K562 (cell line): ENCODE measurements around the gene HSF4. TPM values are rescaled to one million over a fixed set of nuclear protein-coding genes. Genes with fewer than 3 reads are reported as not detected.

Source experiments
- ATAC-seq: fragments of 200-7000 bp; cut with Tn5 transposase; 3 replicates; pipeline ENCODE4 v1.9.1; 2020; ENCODE audit warnings: moderate library complexity
- BruUV-seq: library from RNA; stranded (reverse); fragments of 400-500 nt; replicated peaks from 2 replicates; lab custom pipeline; 2021; lab: Mats Ljungman, UMichigan
- CTCF ChIA-PET: fragments of 300-600 bp; formaldehyde crosslinking; extraction: SDS; loops from one replicate; lab custom pipeline; 2021; ENCODE audit warnings: low intra/inter-chr PET ratio; lab: Yijun Ruan, JAX
- POLR2A ChIA-PET: fragments of 300-600, 350-650 bp; sonication (Branson Sonifier 250); formaldehyde crosslinking; extraction: SDS; loops from one replicate; lab custom pipeline; 2021; ENCODE audit warnings: antibody characterized with exemption, inconsistent platforms; lab: Yijun Ruan, JAX
- DNase-seq, 4 experiments: peaks; one replicate each; pipeline versions ENCODE4 v3.0.0 to v3.0.0-alpha.2; 2011 to 2018; ENCODE audit warnings: low spot score in 3 of 4, mixed read lengths in 3 of 4; ENCODE audit errors: extremely low read depth in 1 of 4
- FAIRE-seq: peaks from 2 replicates; lab custom pipeline; 2011; peaks lifted over from hg19 to GRCh38; lab: Jason Lieb, UNC
- H2AFZ ChIP-seq: 2 replicates; pipeline ENCODE4 v1.6.0; 2011; ENCODE audit warnings: low read depth, low read length, control low read depth, inconsistent platforms
- H3K27ac ChIP-seq: fragments of 200-600 bp; 3 replicates; pipeline ENCODE4 v1.8.0; 2011; ENCODE audit warnings: low read depth, mild to moderate bottlenecking, control low read depth, inconsistent platforms, low read length, moderate library complexity, mixed read lengths; ENCODE audit errors: extremely low read depth
- H3K27me3 ChIP-seq, 2 experiments: fragments of 300-600 bp in 1 of 2; 2 replicates in 1 of 2; 3 replicates in 1 of 2; pipeline versions ENCODE4 v1.6.0 to v1.8.0; 2011; ENCODE audit warnings: inconsistent platforms in 2 of 2, low read length in 2 of 2, mild to moderate bottlenecking in 1 of 2, mixed read lengths in 1 of 2, moderate library complexity in 1 of 2; ENCODE audit not compliant: control insufficient read depth in 2 of 2, insufficient read depth in 2 of 2
- H3K36me3 ChIP-seq: fragments of 300-600 bp; 3 replicates; pipeline ENCODE4 v1.8.0; 2011; ENCODE audit warnings: mild to moderate bottlenecking, low read length, inconsistent platforms; ENCODE audit not compliant: control insufficient read depth, insufficient read depth
- H3K4me1 ChIP-seq, 2 experiments: fragments of 200-600 bp in 1 of 2; replicated peaks in 1 of 2; 2 replicates in 1 of 2; 3 replicates in 1 of 2; pipeline versions ENCODE4 v1.5.1 to v1.8.0; 2011; ENCODE audit warnings: inconsistent platforms in 2 of 2, low read length in 2 of 2, mild to moderate bottlenecking in 1 of 2, mixed read lengths in 1 of 2, moderate library complexity in 1 of 2; ENCODE audit not compliant: control insufficient read depth in 2 of 2, insufficient read depth in 2 of 2
- H3K4me2 ChIP-seq: 2 replicates; pipeline ENCODE4 v1.6.1; 2011; ENCODE audit warnings: low read length, control low read depth, inconsistent platforms, mixed read lengths; ENCODE audit not compliant: insufficient read depth
- H3K4me3 ChIP-seq: fragments of 200-600 bp; sonication (generic), shearing (Covaris generic); 2 replicates; pipeline ENCODE4 v1.5.1; 2016; ENCODE audit warnings: control low read depth, inconsistent platforms
- H3K79me2 ChIP-seq: fragments of 200-600 bp; 3 replicates; pipeline ENCODE4 v1.8.0; 2011; ENCODE audit warnings: low read length, inconsistent platforms; ENCODE audit not compliant: control insufficient read depth, insufficient read depth
- H3K9ac ChIP-seq, 2 experiments: 2 replicates each; pipeline versions ENCODE4 v1.6.0 to v1.6.1; 2011; ENCODE audit warnings: low read depth in 2 of 2, low read length in 2 of 2, control low read depth in 1 of 2, inconsistent platforms in 1 of 2, mild to moderate bottlenecking in 1 of 2, mixed read lengths in 1 of 2; ENCODE audit not compliant: insufficient read depth in 1 of 2
- H3K9me1 ChIP-seq: one replicate; pipeline ENCODE4 v1.6.0; 2011; ENCODE audit warnings: inconsistent platforms, mild to moderate bottlenecking, low read length, moderate library complexity; ENCODE audit not compliant: control insufficient read depth, insufficient read depth
- H3K9me3 ChIP-seq: replicated peaks from 2 replicates; pipeline ENCODE4 v1.5.1; 2011; ENCODE audit warnings: low read depth, low read length, inconsistent platforms; ENCODE audit not compliant: control insufficient read depth, insufficient read depth
- H4K20me1 ChIP-seq: replicated peaks from 2 replicates; pipeline ENCODE4 v1.6.1; 2011; ENCODE audit warnings: low read length, inconsistent platforms, mixed read lengths; ENCODE audit not compliant: control insufficient read depth, insufficient read depth
- ATF1 ChIP-seq, 2 experiments: fragments of 450-650 bp in 1 of 2; IDR thresholded peaks; 2 replicates each; pipeline ENCODE4 v1.6.1; 2016; ENCODE audit warnings: missing compliant biosample characterization in 1 of 2, missing genetic modification characterization in 1 of 2
- FIP1L1 ChIP-seq: fragments of 200-400 bp; formaldehyde crosslinking; IDR thresholded peaks from 2 replicates; pipeline ENCODE4 v1.6.1; 2018; ENCODE audit warnings: mild to moderate bottlenecking, low read depth, low read length; ENCODE audit not compliant: poor library complexity, severe bottlenecking
- FOS ChIP-seq: IDR thresholded peaks from 3 replicates; pipeline ENCODE4 v1.6.1; 2011; ENCODE audit not compliant: insufficient read length; ENCODE audit errors: extremely low read depth
- MAX ChIP-seq: sonication (generic); formaldehyde crosslinking; IDR thresholded peaks from 2 replicates; pipeline ENCODE4 v1.9.0; 2022; ENCODE audit warnings: mild to moderate bottlenecking, missing genetic modification reagents
- THAP12 ChIP-seq: fragments of 250-450 bp; sonication (Bioruptor Pico); IDR thresholded peaks from 2 replicates; pipeline ENCODE4 v1.9.0; 2021; ENCODE audit warnings: mild to moderate bottlenecking, inconsistent platforms
- ZKSCAN8 ChIP-seq: fragments of 200-800 bp; sonication (Bioruptor generic); IDR thresholded peaks from 2 replicates; pipeline ENCODE4 v1.6.1; 2016; ENCODE audit warnings: missing genetic modification characterization, missing compliant biosample characterization
- WGBS: fragments of 100-300 bp; shearing (Covaris generic); methylation state at CpG from one replicate; pipeline ENCODE4 v1.1.6; 2016; ENCODE audit warnings: low coverage, mixed read lengths; ENCODE audit not compliant: insufficient coverage; ENCODE audit errors: missing lambda C conversion rate; 5-methylcytosine and 5-hydroxymethylcytosine counted together
- in situ Hi-C: fragments of 300-500 bp; cut with MboI; formaldehyde crosslinking; loops from 4 replicates; pipeline ENCODE4 v1.15.0; 2018; ENCODE audit warnings: inconsistent platforms, mixed read lengths
- intact Hi-C: fragments of 100-400 bp; cut with micrococcal nuclease; formaldehyde crosslinking; loops from 2 replicates; pipeline ENCODE4 v1.14.2; 2022
- polyA plus RNA-seq, 8 experiments: library from polyadenylated mRNA; depleted of rRNA in 4 of 8; stranded (reverse) in 5 of 8; unstranded in 3 of 8; fragments of >200 nt; fragmentation: Nextera tagmentation in 2 of 8; fragmentation: Illumina TruSeq in 1 of 8; extraction: Ambion mirVana in 2 of 8; extraction: Trizol in 1 of 8; gene quantifications; 2 replicates each; pipeline versions ENCODE4 v1.2.1 to v1.2.3, GENCODE V29; 2011 to 2014; ENCODE audit warnings: inconsistent platforms in 1 of 8, missing spikeins in 1 of 8
- total RNA-seq, 7 experiments: library from RNA; depleted of rRNA in 6 of 7; stranded (reverse); fragments of >200 nt in 6 of 7; fragmentation: Illumina TruSeq in 2 of 7; extraction: Trizol in 2 of 7; gene quantifications; 2 replicates each; pipeline versions ENCODE4 v1.2.1 to v1.2.3, GENCODE V29; 2011 to 2021; ENCODE audit warnings: low replicate concordance in 1 of 7
- TF ChIP-seq, protein P1 (sequence below): fragments of 450-650 bp; IDR thresholded peaks from 2 replicates; pipeline ENCODE4 v1.6.1; 2018; ENCODE audit not compliant: partially characterized antibody
- TF ChIP-seq, protein P2 (sequence below), 3 experiments: IDR thresholded peaks in 2 of 3; conservative IDR thresholded peaks in 1 of 3; 2 replicates each; pipeline ENCODE4 v1.5.1; 2011 to 2012; ENCODE audit warnings: low read length in 3 of 3, mild to moderate bottlenecking in 3 of 3, control low read depth in 2 of 3, improper control_type of control experiment in 1 of 3, inconsistent platforms in 1 of 3, low read depth in 1 of 3, mixed read lengths in 1 of 3, moderate library complexity in 1 of 3; ENCODE audit not compliant: insufficient read depth in 2 of 3

The HSF4 gene
- total and polyA plus RNA-seq, 9 of the 15 experiments (the other 6 are each of a cell fraction or from before 2014, with no cell fraction given): 0.50 to 35.4 (median 8.8) TPM; not detected in 1

GRCh38 chr16:67183627-67184452 lies 19.3 kb downstream of the HSF4 start, which contains the start of gene MATCAP1:
Gene MATCAP1, minus strand, starts transcription at chr16:67183963. Its CDS starts 3,353 bp downstream, at chr16:67180610.
- peak; percentile 97 for ATAC-seq
- CTCF ChIA-PET: interaction anchor here (1.2 to 1.4 kb wide), 2 partner anchors 29 to 207 kb away, joined by 3 to 5 read pairs; no protein-coding TSS in a partner anchor
- TF ChIP-seq FOS (peak; percentile 95), FIP1L1 (peak; percentile 71), THAP12 (peak; percentile 49; the same call in 1 of the 2 replicates), ZKSCAN8 (no peak), MAX (CRISPR knock-in tag) (peak; percentile 81), ATF1 (CRISPR knock-in tag; IDR thresholded peaks at IDR 0.05) (peak; percentile 67; the same call in 1 of the 2 replicates), ATF1 (tag; IDR thresholded peaks at IDR 0.05) (peak; percentile 98)
- TF ChIP-seq, protein P1, sequence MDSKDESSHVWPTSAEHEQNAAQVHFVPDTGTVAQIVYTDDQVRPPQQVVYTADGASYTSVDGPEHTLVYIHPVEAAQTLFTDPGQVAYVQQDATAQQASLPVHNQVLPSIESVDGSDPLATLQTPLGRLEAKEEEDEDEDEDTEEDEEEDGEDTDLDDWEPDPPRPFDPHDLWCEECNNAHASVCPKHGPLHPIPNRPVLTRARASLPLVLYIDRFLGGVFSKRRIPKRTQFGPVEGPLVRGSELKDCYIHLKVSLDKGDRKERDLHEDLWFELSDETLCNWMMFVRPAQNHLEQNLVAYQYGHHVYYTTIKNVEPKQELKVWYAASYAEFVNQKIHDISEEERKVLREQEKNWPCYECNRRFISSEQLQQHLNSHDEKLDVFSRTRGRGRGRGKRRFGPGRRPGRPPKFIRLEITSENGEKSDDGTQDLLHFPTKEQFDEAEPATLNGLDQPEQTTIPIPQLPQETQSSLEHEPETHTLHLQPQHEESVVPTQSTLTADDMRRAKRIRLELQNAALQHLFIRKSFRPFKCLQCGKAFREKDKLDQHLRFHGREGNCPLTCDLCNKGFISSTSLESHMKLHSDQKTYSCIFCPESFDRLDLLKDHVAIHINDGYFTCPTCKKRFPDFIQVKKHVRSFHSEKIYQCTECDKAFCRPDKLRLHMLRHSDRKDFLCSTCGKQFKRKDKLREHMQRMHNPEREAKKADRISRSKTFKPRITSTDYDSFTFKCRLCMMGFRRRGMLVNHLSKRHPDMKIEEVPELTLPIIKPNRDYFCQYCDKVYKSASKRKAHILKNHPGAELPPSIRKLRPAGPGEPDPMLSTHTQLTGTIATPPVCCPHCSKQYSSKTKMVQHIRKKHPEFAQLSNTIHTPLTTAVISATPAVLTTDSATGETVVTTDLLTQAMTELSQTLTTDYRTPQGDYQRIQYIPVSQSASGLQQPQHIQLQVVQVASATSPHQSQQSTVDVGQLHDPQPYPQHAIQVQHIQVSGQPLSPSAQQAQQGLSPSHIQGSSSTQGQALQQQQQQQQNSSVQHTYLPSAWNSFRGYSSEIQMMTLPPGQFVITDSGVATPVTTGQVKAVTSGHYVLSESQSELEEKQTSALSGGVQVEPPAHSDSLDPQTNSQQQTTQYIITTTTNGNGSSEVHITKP: peak; percentile 13
- TF ChIP-seq, protein P2, sequence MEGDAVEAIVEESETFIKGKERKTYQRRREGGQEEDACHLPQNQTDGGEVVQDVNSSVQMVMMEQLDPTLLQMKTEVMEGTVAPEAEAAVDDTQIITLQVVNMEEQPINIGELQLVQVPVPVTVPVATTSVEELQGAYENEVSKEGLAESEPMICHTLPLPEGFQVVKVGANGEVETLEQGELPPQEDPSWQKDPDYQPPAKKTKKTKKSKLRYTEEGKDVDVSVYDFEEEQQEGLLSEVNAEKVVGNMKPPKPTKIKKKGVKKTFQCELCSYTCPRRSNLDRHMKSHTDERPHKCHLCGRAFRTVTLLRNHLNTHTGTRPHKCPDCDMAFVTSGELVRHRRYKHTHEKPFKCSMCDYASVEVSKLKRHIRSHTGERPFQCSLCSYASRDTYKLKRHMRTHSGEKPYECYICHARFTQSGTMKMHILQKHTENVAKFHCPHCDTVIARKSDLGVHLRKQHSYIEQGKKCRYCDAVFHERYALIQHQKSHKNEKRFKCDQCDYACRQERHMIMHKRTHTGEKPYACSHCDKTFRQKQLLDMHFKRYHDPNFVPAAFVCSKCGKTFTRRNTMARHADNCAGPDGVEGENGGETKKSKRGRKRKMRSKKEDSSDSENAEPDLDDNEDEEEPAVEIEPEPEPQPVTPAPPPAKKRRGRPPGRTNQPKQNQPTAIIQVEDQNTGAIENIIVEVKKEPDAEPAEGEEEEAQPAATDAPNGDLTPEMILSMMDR (IDR thresholded peaks at IDR 0.05 in 2 of 3, conservative IDR thresholded peaks at IDR 0.05 in 1 of 3; ENCODE audit: insufficient read depth in 2 of 3, low read depth in 1 of 3, low read length in 3 of 3): no peak; a peak in 1 of 6 replicates

More at GRCh38 chr16:67183627-67184452, 19.3 kb downstream of the HSF4 start, which contains the start of gene MATCAP1:
- no peaks in the 10 kb centered on the region for H3K36me3 ChIP-seq
- H2AFZ ChIP-seq: peak within 1 kb of the TSS; percentile 91
- no peaks in the 10 kb centered on the region for H3K27me3 ChIP-seq
- peak within 1 kb of the TSS; percentile 61 for H3K4me3 ChIP-seq
- peak within 1 kb of the TSS; percentile 81 to 97 for H3K9ac ChIP-seq
- no peaks in the 10 kb centered on the region for H3K9me1 ChIP-seq
- DNase-seq: peak; percentile 98 to 100 (median 98)
- H3K79me2 ChIP-seq: peaks cover 14% of the 10 kb centered on the region
- in situ Hi-C loops (no loop called here), intact Hi-C loops (loop anchor here (1.0 to 10.0 kb wide), 3 partner anchors 62 to 229 kb away; no protein-coding TSS in a partner anchor)
- H3K27ac ChIP-seq: peak within 1 kb of the TSS; percentile 91
- no peaks in the 10 kb centered on the region for H3K9me3 ChIP-seq
- FAIRE-seq: peak; percentile 100
- POLR2A ChIA-PET: interaction anchor here (1.4 kb wide), 1 partner anchor 19 kb away, joined by 3 read pairs; no protein-coding TSS in a partner anchor
- peaks cover 13 to 50% of the 10 kb centered on the region in 2 experiments for H3K4me1 ChIP-seq
- peak within 1 kb of the TSS; percentile 99 for H3K4me2 ChIP-seq
- H4K20me1 ChIP-seq: peaks cover 11% of the 10 kb centered on the region
- WGBS: 5% methylated on average over 72 of the region's 77 CpGs
- BruUV-seq: no TSS peak
